Upper lobe of right lung (tissue), 1 donor: ENCODE data around the gene CRIP1. TPM values are rescaled to one million over a fixed set of nuclear protein-coding genes. Genes with fewer than 3 reads are reported as not detected.

Experiments
- ATAC-seq: fragments of 200-7000 bp; cut with Tn5 transposase; one replicate; pipeline ENCODE4 v1.9.1; 2020; ENCODE audit warnings: mild to moderate bottlenecking, moderate library complexity
- DNase-seq: peaks from one replicate; pipeline ENCODE4 v3.0.0-alpha.2; 2020
- H3K27ac ChIP-seq: fragments of 200-600 bp; one replicate; pipeline ENCODE4 v1.8.0; 2022
- H3K27me3 ChIP-seq: fragments of 200-600 bp; one replicate; pipeline ENCODE4 v1.8.0; 2022; ENCODE audit warnings: mild to moderate bottlenecking
- H3K36me3 ChIP-seq: fragments of 200-600 bp; one replicate; pipeline ENCODE4 v1.8.0; 2022
- H3K4me1 ChIP-seq: fragments of 200-600 bp; one replicate; pipeline ENCODE4 v1.8.0; 2022
- H3K4me3 ChIP-seq: fragments of 200-600 bp; one replicate; pipeline ENCODE4 v1.8.0; 2022; ENCODE audit warnings: mild to moderate bottlenecking
- H3K9me3 ChIP-seq: fragments of 200-600 bp; one replicate; pipeline ENCODE4 v1.8.0; 2022
- intact Hi-C: fragments of 100-400 bp; cut with DNase I; formaldehyde crosslinking; loops from one replicate; pipeline ENCODE4 v1.11.0; 2022
- total RNA-seq: library from RNA; stranded (reverse); fragmentation: NEBNext Ultra II Directional; extraction: Animal tissue kit (Norgen Biotek cat#: 25700); gene quantifications from one replicate; pipeline ENCODE4 v1.2.1, GENCODE V29; 2021
- TF ChIP-seq, protein P1 (sequence below): fragments of 200-600 bp; IDR thresholded peaks from one replicate; pipeline ENCODE4 v1.8.0; 2022; ENCODE audit warnings: antibody characterized with exemption
- donor health status: DM: no; HTN: yes; CAD: no; lungs with severe emphysema.

The CRIP1 gene
- total RNA-seq, 1 donor from 2014 or later, result 96.2 TPM

DNA sequence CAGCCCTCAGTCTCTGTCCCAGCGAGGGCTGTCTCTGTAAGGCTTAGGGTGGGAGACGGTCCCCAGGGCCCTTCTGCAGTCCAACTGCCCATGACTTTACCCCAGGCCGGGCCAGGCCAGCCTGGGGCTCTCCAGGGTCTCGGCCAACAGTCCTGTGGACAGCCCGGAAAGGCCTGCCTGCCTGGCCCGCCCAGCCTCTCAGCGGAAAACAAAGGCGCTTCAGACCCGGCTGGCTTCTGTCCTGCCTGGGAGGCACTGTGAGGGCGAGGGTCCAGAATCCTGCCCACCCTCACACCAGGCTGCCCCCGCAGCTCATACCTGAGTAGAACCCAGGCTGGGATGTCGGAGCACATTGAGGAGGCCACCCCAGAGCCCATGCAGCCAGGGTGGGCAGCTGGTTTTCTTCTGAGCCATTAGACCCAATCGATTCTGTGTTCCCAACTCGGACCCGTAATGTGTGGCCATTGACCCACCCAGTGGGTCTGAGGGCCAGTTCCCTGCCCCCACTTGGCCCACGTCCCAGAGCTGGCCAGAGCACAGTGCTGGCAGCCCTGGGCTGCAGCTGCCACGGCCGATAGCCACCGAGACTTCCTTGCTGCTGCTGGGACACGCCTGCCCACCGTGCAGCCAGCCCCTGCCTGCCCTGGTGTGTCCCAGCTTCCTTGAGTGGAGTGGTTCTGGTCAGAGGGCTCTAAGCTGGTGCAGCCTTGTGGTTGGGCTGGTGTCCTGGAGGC, 10.4 kb upstream of the CRIP1 start:
- DNase-seq (no peak), ATAC-seq (peak; percentile 2)
- Histone ChIP-seq H3K9me3 (no peaks in the 10 kb centered on the region), H3K36me3 (no peaks in the 10 kb centered on the region), H3K27ac (peak overlapping the region; percentile 93), H3K27me3 (peaks cover 12% of the 10 kb centered on the region), H3K4me3 (peak overlapping the region; percentile 66), H3K4me1 (peaks cover 49% of the 10 kb centered on the region)
- TF ChIP-seq, protein P1, sequence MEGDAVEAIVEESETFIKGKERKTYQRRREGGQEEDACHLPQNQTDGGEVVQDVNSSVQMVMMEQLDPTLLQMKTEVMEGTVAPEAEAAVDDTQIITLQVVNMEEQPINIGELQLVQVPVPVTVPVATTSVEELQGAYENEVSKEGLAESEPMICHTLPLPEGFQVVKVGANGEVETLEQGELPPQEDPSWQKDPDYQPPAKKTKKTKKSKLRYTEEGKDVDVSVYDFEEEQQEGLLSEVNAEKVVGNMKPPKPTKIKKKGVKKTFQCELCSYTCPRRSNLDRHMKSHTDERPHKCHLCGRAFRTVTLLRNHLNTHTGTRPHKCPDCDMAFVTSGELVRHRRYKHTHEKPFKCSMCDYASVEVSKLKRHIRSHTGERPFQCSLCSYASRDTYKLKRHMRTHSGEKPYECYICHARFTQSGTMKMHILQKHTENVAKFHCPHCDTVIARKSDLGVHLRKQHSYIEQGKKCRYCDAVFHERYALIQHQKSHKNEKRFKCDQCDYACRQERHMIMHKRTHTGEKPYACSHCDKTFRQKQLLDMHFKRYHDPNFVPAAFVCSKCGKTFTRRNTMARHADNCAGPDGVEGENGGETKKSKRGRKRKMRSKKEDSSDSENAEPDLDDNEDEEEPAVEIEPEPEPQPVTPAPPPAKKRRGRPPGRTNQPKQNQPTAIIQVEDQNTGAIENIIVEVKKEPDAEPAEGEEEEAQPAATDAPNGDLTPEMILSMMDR, result no peak
- intact Hi-C loops, result no loop called here

- peaks cover 12% of the 10 kb centered on the region for H3K27me3 ChIP-seq
- peak overlapping the region; percentile 93 for H3K27ac ChIP-seq
- H3K4me3 ChIP-seq, result peak overlapping the region; percentile 66
- no peaks in the 10 kb centered on the region for H3K36me3 ChIP-seq
- H3K4me1 ChIP-seq, result peaks cover 50% of the 10 kb centered on the region
- H3K9me3 ChIP-seq, result no peaks in the 10 kb centered on the region
- TF ChIP-seq, protein P1, result no peak
- DNase-seq, result no peak
- intact Hi-C loops, result no loop called here
- ATAC-seq, result no peak
Measured at GRCh38 chr14:105476831-105477659, 9.6 kb upstream of the CRIP1 start.

GRCh38 chr14:105477660-105478397, 8.9 kb upstream of the CRIP1 start:
- Histone ChIP-seq H3K36me3 (no peaks in the 10 kb centered on the region), H3K4me3 (peak overlapping the region; percentile 66), H3K27me3 (peaks cover 12% of the 10 kb centered on the region), H3K9me3 (no peaks in the 10 kb centered on the region), H3K27ac (peak overlapping the region; percentile 93), H3K4me1 (peaks cover 50% of the 10 kb centered on the region)
- TF ChIP-seq, protein P1, result no peak
- intact Hi-C loops, result no loop called here
- DNase-seq (no peak), ATAC-seq (no peak)

- no peak overlapping the region for H3K27ac ChIP-seq
- H3K4me3 ChIP-seq, result no peak overlapping the region
- peaks cover 12% of the 10 kb centered on the region for H3K27me3 ChIP-seq
- peaks cover 48% of the 10 kb centered on the region for H3K4me1 ChIP-seq
- intact Hi-C loops, result no loop called here
- H3K9me3 ChIP-seq, result no peaks in the 10 kb centered on the region
- TF ChIP-seq, protein P1, result no peak
- ATAC-seq, result no peak
- no peak for DNase-seq
- H3K36me3 ChIP-seq, result no peaks in the 10 kb centered on the region
Measured at GRCh38 chr14:105478398-105479251, 8.1 kb upstream of the CRIP1 start.
